ENCODE data around the gene C4B. TPM values are rescaled to one million over a fixed set of nuclear protein-coding genes. Genes with fewer than 3 reads are reported as not detected.

C4B gene
- total and polyA plus RNA-seq, 9 of the 15 experiments (the other 6 are each of a cell fraction or from before 2014, with no cell fraction given) = 0.32 to 8.8 (median 5.4) TPM

GRCh38 chr6:31972709-31973350 is 41.8 kb upstream of the C4B start (continued):
- TF ChIP-seq TAF15 (IDR thresholded peaks at IDR 0.05; ENCODE audit: low read depth, low read length) = no peak
- TF ChIP-seq, protein P1, sequence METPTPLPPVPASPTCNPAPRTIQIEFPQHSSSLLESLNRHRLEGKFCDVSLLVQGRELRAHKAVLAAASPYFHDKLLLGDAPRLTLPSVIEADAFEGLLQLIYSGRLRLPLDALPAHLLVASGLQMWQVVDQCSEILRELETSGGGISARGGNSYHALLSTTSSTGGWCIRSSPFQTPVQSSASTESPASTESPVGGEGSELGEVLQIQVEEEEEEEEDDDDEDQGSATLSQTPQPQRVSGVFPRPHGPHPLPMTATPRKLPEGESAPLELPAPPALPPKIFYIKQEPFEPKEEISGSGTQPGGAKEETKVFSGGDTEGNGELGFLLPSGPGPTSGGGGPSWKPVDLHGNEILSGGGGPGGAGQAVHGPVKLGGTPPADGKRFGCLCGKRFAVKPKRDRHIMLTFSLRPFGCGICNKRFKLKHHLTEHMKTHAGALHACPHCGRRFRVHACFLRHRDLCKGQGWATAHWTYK (CRISPR knock-in tag; IDR thresholded peaks at IDR 0.05) = 0 out of 2 replicates have a peak, but pooled peaks have one; percentile 62
- TF ChIP-seq KDM4B (IDR thresholded peaks at IDR 0.05; ENCODE audit: borderline replicate concordance in 2 of 2, low read depth in 1 of 2) = no peak
- TF ChIP-seq FOXJ3 (CRISPR knock-in tag; IDR thresholded peaks at IDR 0.05) = no peak
- no peak; the same call in 1 of the 2 replicates for TF ChIP-seq ZFP91 (CRISPR knock-in tag; IDR thresholded peaks at IDR 0.05)
- TF ChIP-seq POLR2AphosphoS5 (IDR thresholded peaks at IDR 0.05; ENCODE audit: control insufficient read depth, insufficient read depth, low read depth, low read length) = no peak
- no peak; the same call in 1 of the 2 replicates for TF ChIP-seq ATF7 (IDR thresholded peaks at IDR 0.05)
- 0 out of 2 replicates have a peak, but pooled peaks have one; percentile 31 for TF ChIP-seq ZBTB33 (CRISPR knock-in tag; IDR thresholded peaks at IDR 0.05)
- TF ChIP-seq MBD2 (IDR thresholded peaks at IDR 0.05; ENCODE audit: borderline replicate concordance, low read depth) = no peak
- TF ChIP-seq, protein P2, sequence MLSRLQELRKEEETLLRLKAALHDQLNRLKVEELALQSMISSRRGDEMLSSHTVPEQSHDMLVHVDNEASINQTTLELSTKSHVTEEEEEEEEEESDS (CRISPR knock-in tag; IDR thresholded peaks at IDR 0.05) = no peak
- TF ChIP-seq NEUROD1 (IDR thresholded peaks at IDR 0.05; ENCODE audit: borderline replicate concordance, low read depth, low read length, partially characterized antibody) = no peak
- TF ChIP-seq PATZ1 (CRISPR knock-in tag; IDR thresholded peaks at IDR 0.05; ENCODE audit: borderline replicate concordance) = no peak
- peak; percentile 98 for TF ChIP-seq NR1H2 (CRISPR knock-in tag; IDR thresholded peaks at IDR 0.05)
- no peak for TF ChIP-seq U2AF1 (optimal IDR thresholded peaks at IDR 0.05; ENCODE audit: low read depth, low read length)
- TF ChIP-seq ZNF12 (CRISPR knock-in tag; IDR thresholded peaks at IDR 0.05) = peak; percentile 68
- TF ChIP-seq, protein P3, sequence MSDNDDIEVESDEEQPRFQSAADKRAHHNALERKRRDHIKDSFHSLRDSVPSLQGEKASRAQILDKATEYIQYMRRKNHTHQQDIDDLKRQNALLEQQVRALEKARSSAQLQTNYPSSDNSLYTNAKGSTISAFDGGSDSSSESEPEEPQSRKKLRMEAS (CRISPR knock-in tag; IDR thresholded peaks at IDR 0.05) = no peak; the same call in 1 of the 2 replicates
- no peak for TF ChIP-seq ZNF324 (CRISPR knock-in tag; IDR thresholded peaks at IDR 0.05)
- TF ChIP-seq ZEB2 (IDR thresholded peaks at IDR 0.05) = 0 out of 2 replicates have a peak, but pooled peaks have one; percentile 29
- no peak for TF ChIP-seq MCM5 (IDR thresholded peaks at IDR 0.05; ENCODE audit: low read depth)
- peak; percentile 77; the same call in 1 of the 2 replicates for TF ChIP-seq DMBX1 (CRISPR knock-in tag; IDR thresholded peaks at IDR 0.05; ENCODE audit: borderline replicate concordance)
- TF ChIP-seq MED1 (CRISPR knock-in tag; IDR thresholded peaks at IDR 0.05; ENCODE audit: borderline replicate concordance) = no peak

Measured in K562 (cell line).